ENCODE data around the gene CDCA5. TPM values are rescaled to one million over a fixed set of nuclear protein-coding genes. Genes with fewer than 3 reads are reported as not detected.

CDCA5 gene
- total RNA-seq, 1 experiment from 2014 or later = 67.0 TPM

- POLR2A ChIA-PET = no interaction called here
- H3K9me3 Mint-ChIP-seq (ENCODE audit: unreplicated experiment) = no peaks in the 10 kb centered on the region
- BruUV-seq (replicated peaks) = no TSS peak
Measured at GRCh38 chr11:65045728-65046127, 38.1 kb downstream of the CDCA5 start.

GRCh38 chr11:65045061-65045460 is 38.8 kb downstream of the CDCA5 start:
- DNase-seq = no peak
- Mint-ChIP-seq H3K9me3 (ENCODE audit: unreplicated experiment) (no peaks in the 10 kb centered on the region), H3K4me3 (ENCODE audit: unreplicated experiment) (no peak overlapping the region), H3K4me1 (ENCODE audit: low read depth, unreplicated experiment) (no peaks in the 10 kb centered on the region), H3K27me3 (ENCODE audit: insufficient read depth, unreplicated experiment) (no peaks in the 10 kb centered on the region), H3K36me3 (ENCODE audit: insufficient read depth, unreplicated experiment) (peaks cover 25% of the 10 kb centered on the region), H3K27ac (ENCODE audit: unreplicated experiment) (no peak overlapping the region)
- intact Hi-C loops (cut with micrococcal nuclease; ENCODE audit: unreplicated experiment) = no loop called here
- ChIA-PET CTCF (no interaction called here), POLR2A (no interaction called here)
- Histone ChIP-seq H3K4me3 (ENCODE audit: low read depth, low read length) (no peak overlapping the region), H3K9me3 (no peaks in the 10 kb centered on the region), H3K27me3 (replicated peaks; ENCODE audit: control insufficient read depth, insufficient read depth, low read length) (no peaks in the 10 kb centered on the region), H3K4me1 (peaks cover 11% of the 10 kb centered on the region; the same call in 1 of the 2 replicates), H3K36me3 (ENCODE audit: control insufficient read depth, insufficient read depth, low read length) (peaks cover 7% of the 10 kb centered on the region)
- BruUV-seq (replicated peaks) = no TSS peak
- no peak for TF ChIP-seq CTCF (IDR thresholded peaks at IDR 0.05; ENCODE audit: insufficient read depth in 1 of 2, low read depth in 1 of 2, low read length in 1 of 2, severe bottlenecking in 1 of 2, unreplicated experiment in 1 of 2)

More at GRCh38 chr11:65045728-65046127, 38.1 kb downstream of the CDCA5 start:
- Histone ChIP-seq H3K4me1 (peaks cover 11% of the 10 kb centered on the region; the same call in 1 of the 2 replicates), H3K9me3 (no peaks in the 10 kb centered on the region), H3K27me3 (replicated peaks; ENCODE audit: control insufficient read depth, insufficient read depth, low read length) (no peaks in the 10 kb centered on the region), H3K36me3 (ENCODE audit: control insufficient read depth, insufficient read depth, low read length) (peaks cover 7% of the 10 kb centered on the region), H3K4me3 (ENCODE audit: low read depth, low read length) (no peak overlapping the region)
- Mint-ChIP-seq H3K36me3 (ENCODE audit: insufficient read depth, unreplicated experiment) (peaks cover 22% of the 10 kb centered on the region), H3K4me3 (ENCODE audit: unreplicated experiment) (no peak overlapping the region), H3K27ac (ENCODE audit: unreplicated experiment) (no peak overlapping the region), H3K4me1 (ENCODE audit: low read depth, unreplicated experiment) (no peaks in the 10 kb centered on the region), H3K27me3 (ENCODE audit: insufficient read depth, unreplicated experiment) (no peaks in the 10 kb centered on the region)
- intact Hi-C loops (cut with micrococcal nuclease; ENCODE audit: unreplicated experiment) = no loop called here
- DNase-seq = no peak
- CTCF ChIA-PET = no interaction called here
- no peak for TF ChIP-seq CTCF (IDR thresholded peaks at IDR 0.05; ENCODE audit: insufficient read depth in 1 of 2, low read depth in 1 of 2, low read length in 1 of 2, severe bottlenecking in 1 of 2, unreplicated experiment in 1 of 2)

- POLR2A ChIA-PET = no interaction called here
- Mint-ChIP-seq H3K27me3 (ENCODE audit: insufficient read depth, unreplicated experiment) (no peaks in the 10 kb centered on the region), H3K27ac (ENCODE audit: unreplicated experiment) (no peak overlapping the region), H3K4me1 (ENCODE audit: low read depth, unreplicated experiment) (no peaks in the 10 kb centered on the region), H3K36me3 (ENCODE audit: insufficient read depth, unreplicated experiment) (peaks cover 30% of the 10 kb centered on the region), H3K9me3 (ENCODE audit: unreplicated experiment) (no peaks in the 10 kb centered on the region), H3K4me3 (ENCODE audit: unreplicated experiment) (no peak overlapping the region)
- Histone ChIP-seq H3K4me1 (peaks cover 11% of the 10 kb centered on the region; the same call in 1 of the 2 replicates), H3K4me3 (ENCODE audit: low read depth, low read length) (no peak overlapping the region), H3K9me3 (no peaks in the 10 kb centered on the region), H3K27me3 (replicated peaks; ENCODE audit: control insufficient read depth, insufficient read depth, low read length) (no peaks in the 10 kb centered on the region), H3K36me3 (ENCODE audit: control insufficient read depth, insufficient read depth, low read length) (peaks cover 7% of the 10 kb centered on the region)
- CTCF ChIA-PET = no interaction called here
- no peak for TF ChIP-seq CTCF (IDR thresholded peaks at IDR 0.05; ENCODE audit: insufficient read depth in 1 of 2, low read depth in 1 of 2, low read length in 1 of 2, severe bottlenecking in 1 of 2, unreplicated experiment in 1 of 2)
- intact Hi-C loops (cut with micrococcal nuclease; ENCODE audit: unreplicated experiment) = loop anchor here (5.0 kb wide), 1 partner anchor 33 kb away; no protein-coding TSS in a partner anchor
- no TSS peak for BruUV-seq (replicated peaks)
- no peak for DNase-seq
Measured at GRCh38 chr11:65043881-65044501, 39.8 kb downstream of the CDCA5 start.
